NCI-H524 treated with DMSO at 0.1 percent for 48 hours (cell line): ENCODE measurements around the gene CRELD2.

Experiments
- DNase-seq: peaks from one replicate; lab custom pipeline; 2025; lab: John Stamatoyannopoulos, UW

Gene CRELD2

DNA sequence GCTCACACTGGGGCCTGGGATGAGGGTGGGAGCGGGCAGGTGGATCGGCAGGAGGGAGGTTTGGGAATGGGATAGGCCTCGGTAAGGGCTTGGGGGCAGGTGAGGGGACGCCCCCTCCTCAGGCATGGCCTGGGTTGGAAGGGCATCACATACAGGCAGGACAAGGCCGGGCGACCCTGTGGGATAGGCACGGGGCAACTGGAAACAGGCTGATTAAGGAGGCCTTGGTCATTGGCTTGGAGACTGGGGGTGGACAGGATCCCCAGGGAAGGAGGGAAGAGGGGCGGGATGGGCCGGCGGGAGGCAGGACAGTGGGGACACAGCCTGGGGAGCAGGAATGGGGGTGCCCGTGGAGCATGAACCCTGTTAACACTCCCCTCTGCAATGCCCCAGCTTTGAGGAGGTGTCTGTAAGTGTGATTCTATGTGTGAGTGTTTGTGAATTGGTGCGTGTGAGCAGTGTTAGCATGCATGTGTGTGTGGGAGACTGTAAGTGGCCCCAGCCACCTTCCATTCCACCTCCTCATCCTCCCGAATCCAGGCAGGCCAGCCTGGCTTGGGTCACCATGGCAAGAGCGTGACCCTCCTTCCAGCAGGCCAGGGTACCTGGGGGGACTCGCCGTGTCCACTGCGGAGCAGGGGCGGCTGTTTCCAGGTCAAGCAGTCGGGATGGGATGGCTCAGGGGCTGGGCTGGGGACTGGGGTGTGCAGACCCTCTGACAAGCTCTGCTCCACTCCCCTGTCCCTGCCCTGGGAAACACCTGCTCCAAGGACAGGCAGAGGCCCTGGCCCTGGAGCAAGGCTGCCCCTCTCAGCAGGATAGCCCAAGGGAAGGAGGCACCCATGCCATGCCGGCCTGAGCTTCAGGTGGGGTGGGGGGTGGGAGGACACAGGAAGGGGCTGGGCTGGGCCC, 38.7 kb downstream of the CRELD2 start:
- no peak for DNase-seq

- DNase-seq = no peak
Observed at GRCh38 chr22:49957826-49958365, 39.5 kb downstream of the CRELD2 start.

- no peak for DNase-seq
Observed at GRCh38 chr22:49958366-49958921, 40.0 kb downstream of the CRELD2 start.

DNA sequence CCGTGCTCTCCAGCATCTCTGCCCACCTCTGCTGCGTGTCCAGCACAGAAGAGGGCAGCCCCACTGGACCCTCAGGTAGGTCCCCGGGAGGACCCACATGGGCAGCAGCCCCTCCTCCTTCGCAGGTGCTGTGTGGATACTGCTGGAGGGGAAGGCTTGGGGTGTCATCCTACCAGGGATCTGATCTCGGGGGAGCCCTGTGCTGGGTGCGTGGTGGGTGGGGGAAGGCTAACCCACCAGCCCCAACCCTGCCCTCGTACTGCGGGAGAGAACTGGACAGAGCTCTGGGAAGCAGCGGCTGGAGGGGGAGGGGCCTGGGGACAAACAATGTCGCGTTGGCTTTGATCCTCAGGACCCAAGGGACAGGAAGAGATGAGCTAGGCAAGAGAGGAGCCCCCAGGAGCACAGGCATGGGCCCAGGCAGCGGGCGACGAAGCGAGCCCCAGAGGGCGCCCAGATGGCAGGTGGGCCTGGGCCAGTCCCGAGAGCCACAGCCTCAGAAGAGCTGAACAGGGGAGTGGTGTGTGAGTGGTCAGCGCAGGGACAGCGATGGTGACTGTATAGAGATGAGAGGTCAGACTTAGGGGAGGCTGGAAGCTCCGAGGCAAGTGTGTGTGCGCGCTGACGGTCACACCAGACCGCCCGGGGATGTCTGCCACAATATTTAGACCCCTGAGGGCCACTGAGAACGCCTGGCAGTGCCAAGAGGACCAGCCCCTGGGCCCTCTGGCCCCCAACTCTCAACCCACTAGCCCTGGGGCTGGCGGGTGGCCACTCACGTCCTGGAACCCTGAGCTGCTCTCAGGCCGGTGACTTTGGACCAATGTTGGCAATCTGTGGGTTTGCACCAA, 40.7 kb downstream of the CRELD2 start:
- no peak for DNase-seq

DNA sequence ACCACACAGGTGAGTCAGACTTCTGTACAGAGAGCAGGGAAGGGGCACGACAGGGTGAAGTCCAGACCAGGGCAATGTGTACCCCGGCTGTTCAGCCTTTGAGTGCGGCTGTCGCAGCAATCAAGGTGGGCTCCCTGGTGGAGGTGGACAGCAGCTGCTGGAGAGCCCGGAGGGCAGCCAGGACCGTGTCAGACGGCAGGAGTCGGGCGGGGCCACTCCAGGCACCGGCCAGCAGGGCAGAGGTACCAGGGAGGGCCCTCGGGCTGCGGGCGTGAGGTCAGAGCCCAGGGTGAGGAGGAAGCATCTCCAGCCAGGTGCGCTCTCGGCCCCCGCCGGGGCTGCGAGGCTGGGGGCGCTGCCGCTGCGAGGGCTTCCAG, 41.3 kb downstream of the CRELD2 start:
- no peak for DNase-seq

DNA sequence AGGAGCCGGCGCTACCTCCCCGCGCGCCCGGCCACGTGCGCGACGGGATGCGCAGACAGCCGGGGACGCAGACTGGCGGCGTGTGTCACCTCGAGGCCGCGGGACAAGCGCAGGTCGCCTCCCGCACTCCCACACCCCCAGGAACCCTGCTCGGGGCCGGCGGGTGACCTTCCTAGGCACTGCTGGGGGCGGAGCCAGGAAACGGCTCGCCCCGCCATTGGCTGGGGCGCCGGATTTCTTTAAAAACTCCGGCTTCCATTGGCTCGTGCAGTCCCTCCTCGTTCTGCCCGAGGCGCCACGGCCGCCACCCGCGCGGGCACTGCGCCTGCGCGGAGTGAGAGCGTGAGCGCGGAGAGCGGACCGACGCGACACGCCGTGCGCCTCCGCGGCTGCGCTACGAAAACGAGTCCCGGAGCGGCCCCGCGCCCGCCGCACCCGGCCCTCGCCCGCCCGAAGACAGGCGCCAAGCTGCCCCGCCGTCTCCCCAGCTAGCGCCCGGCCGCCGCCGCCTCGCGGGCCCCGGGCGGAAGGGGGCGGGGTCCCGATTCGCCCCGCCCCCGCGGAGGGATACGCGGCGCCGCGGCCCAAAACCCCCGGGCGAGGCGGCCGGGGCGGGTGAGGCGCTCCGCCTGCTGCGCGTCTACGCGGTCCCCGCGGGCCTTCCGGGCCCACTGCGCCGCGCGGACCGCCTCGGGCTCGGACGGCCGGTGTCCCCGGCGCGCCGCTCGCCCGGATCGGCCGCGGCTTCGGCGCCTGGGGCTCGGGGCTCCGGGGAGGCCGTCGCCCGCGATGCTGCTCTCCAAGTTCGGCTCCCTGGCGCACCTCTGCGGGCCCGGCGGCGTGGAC, 41.9 kb downstream of the CRELD2 start, which contains the start of gene PIM3:
Gene PIM3 (plus strand): TSS at position 614 of the 846 bp plus-strand sequence. CDS start 176 bp downstream, at position 790.
- DNase-seq = peak; percentile 62

DNA sequence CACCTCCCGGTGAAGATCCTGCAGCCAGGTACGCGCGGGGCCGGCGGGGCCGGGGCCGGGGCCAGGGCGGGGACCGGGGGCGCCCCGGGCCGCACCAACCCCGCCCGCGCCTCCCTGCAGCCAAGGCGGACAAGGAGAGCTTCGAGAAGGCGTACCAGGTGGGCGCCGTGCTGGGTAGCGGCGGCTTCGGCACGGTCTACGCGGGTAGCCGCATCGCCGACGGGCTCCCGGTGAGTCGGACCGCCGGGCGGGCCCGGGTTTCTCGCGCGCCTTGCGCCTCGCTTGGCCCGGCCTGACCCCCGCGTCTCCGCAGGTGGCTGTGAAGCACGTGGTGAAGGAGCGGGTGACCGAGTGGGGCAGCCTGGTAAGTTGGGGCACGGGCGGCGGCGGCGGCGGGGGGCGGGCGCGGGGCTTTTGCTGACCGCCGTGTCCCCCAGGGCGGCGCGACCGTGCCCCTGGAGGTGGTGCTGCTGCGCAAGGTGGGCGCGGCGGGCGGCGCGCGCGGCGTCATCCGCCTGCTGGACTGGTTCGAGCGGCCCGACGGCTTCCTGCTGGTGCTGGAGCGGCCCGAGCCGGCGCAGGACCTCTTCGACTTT, 42.7 kb downstream of the CRELD2 start:
- no peak for DNase-seq

- DNase-seq = no peak
Observed at GRCh38 chr22:49961601-49962011, 43.2 kb downstream of the CRELD2 start.

- no peak for DNase-seq
Observed at GRCh38 chr22:49962012-49962750, 43.7 kb downstream of the CRELD2 start.

- no peak for DNase-seq
Observed at GRCh38 chr22:49962751-49963646, 44.6 kb downstream of the CRELD2 start.

DNA sequence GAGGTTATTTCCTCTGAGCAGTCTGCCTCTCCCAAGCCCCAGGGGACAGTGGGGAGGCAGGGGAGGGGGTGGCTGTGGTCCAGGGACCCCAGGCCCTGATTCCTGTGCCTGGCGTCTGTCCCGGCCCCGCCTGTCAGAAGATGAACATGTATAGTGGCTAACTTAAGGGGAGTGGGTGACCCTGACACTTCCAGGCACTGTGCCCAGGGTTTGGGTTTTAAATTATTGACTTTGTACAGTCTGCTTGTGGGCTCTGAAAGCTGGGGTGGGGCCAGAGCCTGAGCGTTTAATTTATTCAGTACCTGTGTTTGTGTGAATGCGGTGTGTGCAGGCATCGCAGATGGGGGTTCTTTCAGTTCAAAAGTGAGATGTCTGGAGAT, 45.2 kb downstream of the CRELD2 start:
- DNase-seq = no peak

- DNase-seq = no peak
Observed at GRCh38 chr22:49964136-49965090, 46.0 kb downstream of the CRELD2 start.

GRCh38 chr22:49965091-49966040, 46.9 kb downstream of the CRELD2 start:
- no peak for DNase-seq

DNA sequence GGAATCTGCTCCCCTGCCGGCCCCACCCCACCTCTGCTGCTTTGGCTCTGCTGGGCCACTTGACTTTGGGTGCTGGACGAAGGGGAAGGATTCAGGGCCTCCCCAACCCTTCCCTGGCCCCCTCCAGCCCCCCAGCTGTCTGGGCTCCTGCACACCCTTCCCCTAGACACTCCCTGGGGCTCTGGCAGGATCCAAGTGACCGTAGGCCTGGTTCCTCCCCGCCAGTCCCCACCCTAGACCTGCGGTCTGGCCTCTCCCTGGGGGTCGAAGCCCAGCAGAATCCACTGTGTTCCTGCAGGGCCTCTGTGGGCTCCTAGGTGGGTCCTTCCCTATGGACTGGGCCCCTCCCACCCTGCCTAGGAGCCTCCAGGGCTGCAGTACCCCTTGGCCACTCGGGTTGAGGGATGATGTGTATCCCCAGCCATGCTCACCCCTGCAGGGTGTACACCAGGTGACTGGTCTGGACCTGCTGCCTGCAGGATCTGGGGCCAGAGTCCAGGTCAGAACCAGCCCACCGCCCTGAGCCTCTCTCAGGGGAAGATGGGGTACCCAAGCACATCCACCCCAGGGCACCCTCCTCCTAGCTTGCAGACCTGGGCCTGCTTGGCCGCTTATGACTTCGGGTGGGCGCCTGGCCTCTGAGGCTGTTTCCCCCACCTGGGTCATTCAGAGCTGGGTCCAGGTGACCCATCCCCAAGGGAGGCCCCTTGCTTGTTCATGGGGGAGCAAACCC, 47.8 kb downstream of the CRELD2 start:
- no peak for DNase-seq

- no peak for DNase-seq
Observed at GRCh38 chr22:49966774-49967705, 48.6 kb downstream of the CRELD2 start.
